ENCODE results near the gene FAM107A. TPM values are rescaled to one million over a fixed set of nuclear protein-coding genes. Genes with fewer than 3 reads are reported as not detected.

Gene FAM107A
- total and polyA plus RNA-seq, 2 of the 4 experiments (the other 2 are of a cell fraction): not detected

- dilution Hi-C loops (cut with HindIII; ENCODE audit: low sequenced_read_pairs, unreplicated experiment) (no loop called here), intact Hi-C loops (cut with micrococcal nuclease) (no loop called here), in situ Hi-C loops (cut with MboI; ENCODE audit: low sequenced_read_pairs) (no loop called here)
- Histone ChIP-seq H4K20me1 (ENCODE audit: insufficient read depth, low read length) (no peaks in the 10 kb centered on the region), H3K27ac (ENCODE audit: insufficient read depth, low read length) (peak overlapping the region; percentile 40; the same call in 1 of the 2 replicates), H3K23ac (ENCODE audit: low read depth, low read length) (peak overlapping the region; percentile 39; the same call in 1 of the 2 replicates), H4K8ac (ENCODE audit: low read depth in 2 of 2, low read length in 2 of 2) (peak overlapping the region; percentile 75 to 76; a peak in 3 of 4 replicates), H2BK15ac (ENCODE audit: low read depth, low read length) (0 out of 3 replicates have a peak overlapping the region, but pooled peaks have one; percentile 20), H3K18ac (ENCODE audit: low read depth, low read length) (no peak overlapping the region; the same call in 1 of the 2 replicates), H2AK5ac (ENCODE audit: low read depth, low read length) (no peak overlapping the region), H3K4me2 (ENCODE audit: low read depth, low read length) (no peak overlapping the region), H4K91ac (ENCODE audit: insufficient read depth, low read depth, low read length) (no peak overlapping the region), H3K9me1 (ENCODE audit: insufficient read depth, low read length) (no peaks in the 10 kb centered on the region; the same call in 1 of the 2 replicates), H3K27me3 (ENCODE audit: control insufficient read depth, insufficient read depth, low read length) (no peaks in the 10 kb centered on the region), H2AK9ac (replicated peaks; ENCODE audit: low read depth, low read length, poor library complexity) (no peak overlapping the region), H2BK120ac (ENCODE audit: low read depth, low read length) (peak overlapping the region; percentile 19; the same call in 1 of the 2 replicates), H3K56ac (ENCODE audit: extremely low read depth, insufficient read depth, low read length) (no peak overlapping the region), H2AFZ (replicated peaks; ENCODE audit: low read length, poor library complexity) (peak overlapping the region; percentile 92), H3K4me1 (ENCODE audit: control insufficient read depth, insufficient read depth, low read length) (peaks cover 15% of the 10 kb centered on the region), H4K5ac (ENCODE audit: low read depth, low read length) (peak overlapping the region; percentile 44; the same call in 1 of the 2 replicates), H3K14ac (replicated peaks; ENCODE audit: low read depth, low read length) (0 out of 2 replicates have a peak overlapping the region, but pooled peaks have one; percentile 25), H2BK20ac (ENCODE audit: low read depth, low read length) (0 out of 2 replicates have a peak overlapping the region, but pooled peaks have one; percentile 5), H3K9me3 (ENCODE audit: control insufficient read depth, insufficient read depth, low read length) (no peaks in the 10 kb centered on the region), H3K79me1 (ENCODE audit: low read depth in 1 of 2, low read length in 2 of 2) (no peaks in the 10 kb centered on the region), H3K4me3 (ENCODE audit: insufficient read depth, low read depth, low read length) (no peak overlapping the region), H3K36me3 (ENCODE audit: control insufficient read depth, insufficient read depth, low read length) (peaks cover 1% of the 10 kb centered on the region; the same call in 1 of the 2 replicates), H2BK5ac (ENCODE audit: low read depth, low read length, poor library complexity, severe bottlenecking) (no peak overlapping the region), H3K4ac (ENCODE audit: low read depth, low read length) (peak overlapping the region; percentile 67), H3K9ac (ENCODE audit: low read depth, low read length) (peak overlapping the region; percentile 19; the same call in 1 of the 2 replicates)
- ChIA-PET CTCF (interaction anchor here (0.6 to 0.8 kb wide), 2 partner anchors 24 to 108 kb away, joined by 4 to 9 read pairs; no protein-coding TSS in a partner anchor), POLR2A (ENCODE audit: unreplicated experiment) (interaction anchor here (0.6 kb wide), 1 partner anchor 216 kb away, joined by 3 read pairs; no protein-coding TSS in a partner anchor)
- no TSS peak for BruUV-seq (replicated peaks)
- TF ChIP-seq, protein P1, sequence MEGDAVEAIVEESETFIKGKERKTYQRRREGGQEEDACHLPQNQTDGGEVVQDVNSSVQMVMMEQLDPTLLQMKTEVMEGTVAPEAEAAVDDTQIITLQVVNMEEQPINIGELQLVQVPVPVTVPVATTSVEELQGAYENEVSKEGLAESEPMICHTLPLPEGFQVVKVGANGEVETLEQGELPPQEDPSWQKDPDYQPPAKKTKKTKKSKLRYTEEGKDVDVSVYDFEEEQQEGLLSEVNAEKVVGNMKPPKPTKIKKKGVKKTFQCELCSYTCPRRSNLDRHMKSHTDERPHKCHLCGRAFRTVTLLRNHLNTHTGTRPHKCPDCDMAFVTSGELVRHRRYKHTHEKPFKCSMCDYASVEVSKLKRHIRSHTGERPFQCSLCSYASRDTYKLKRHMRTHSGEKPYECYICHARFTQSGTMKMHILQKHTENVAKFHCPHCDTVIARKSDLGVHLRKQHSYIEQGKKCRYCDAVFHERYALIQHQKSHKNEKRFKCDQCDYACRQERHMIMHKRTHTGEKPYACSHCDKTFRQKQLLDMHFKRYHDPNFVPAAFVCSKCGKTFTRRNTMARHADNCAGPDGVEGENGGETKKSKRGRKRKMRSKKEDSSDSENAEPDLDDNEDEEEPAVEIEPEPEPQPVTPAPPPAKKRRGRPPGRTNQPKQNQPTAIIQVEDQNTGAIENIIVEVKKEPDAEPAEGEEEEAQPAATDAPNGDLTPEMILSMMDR (conservative IDR thresholded peaks at IDR 0.05; ENCODE audit: low read depth, low read length): no peak
- TF ChIP-seq BHLHE40 (IDR thresholded peaks at IDR 0.05; ENCODE audit: low read depth, low read length) (no peak), CEBPB (IDR thresholded peaks at IDR 0.05; ENCODE audit: low read depth, low read length) (peak; percentile 86), CHD1 (IDR thresholded peaks at IDR 0.05; ENCODE audit: low read depth, low read length) (no peak), FOS (IDR thresholded peaks at IDR 0.05; ENCODE audit: low read depth, low read length) (no peak), NFE2L2 (IDR thresholded peaks at IDR 0.05; ENCODE audit: low read depth, low read length) (no peak), POLR2A (IDR thresholded peaks at IDR 0.05; ENCODE audit: low read depth, low read length) (no peak), MXI1 (IDR thresholded peaks at IDR 0.05; ENCODE audit: borderline replicate concordance, low read depth, low read length) (no peak)
- TF ChIP-seq, protein P2, sequence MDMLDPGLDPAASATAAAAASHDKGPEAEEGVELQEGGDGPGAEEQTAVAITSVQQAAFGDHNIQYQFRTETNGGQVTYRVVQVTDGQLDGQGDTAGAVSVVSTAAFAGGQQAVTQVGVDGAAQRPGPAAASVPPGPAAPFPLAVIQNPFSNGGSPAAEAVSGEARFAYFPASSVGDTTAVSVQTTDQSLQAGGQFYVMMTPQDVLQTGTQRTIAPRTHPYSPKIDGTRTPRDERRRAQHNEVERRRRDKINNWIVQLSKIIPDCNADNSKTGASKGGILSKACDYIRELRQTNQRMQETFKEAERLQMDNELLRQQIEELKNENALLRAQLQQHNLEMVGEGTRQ (IDR thresholded peaks at IDR 0.05; ENCODE audit: low read depth, low read length): no peak
- ATAC-seq (ENCODE audit: low read depth): no peak; the same call in 1 of the 2 replicates
- no peak for DNase-seq
- WGBS, 2 experiments (ENCODE audit: extremely low coverage in 2 of 2, insufficient read length in 1 of 2): 100% methylated on average over 1 of the region's 4 CpGs; no CpG with 5 or more reads in 1 of the 2 experiments
Measured at GRCh38 chr3:58537412-58538301, 39.5 kb downstream of the FAM107A start.

Data from IMR-90 (cell line).